NCI-H345 (cell line): ENCODE measurements around the gene UGP2.
"Not testable (repeated sequence)": the region's sequence is repeated elsewhere in the genome, so short reads cannot be mapped to it uniquely, and the experiment has no call there.

Experiments used
- DNase-seq: peaks from one replicate; lab custom pipeline; 2025; lab: John Stamatoyannopoulos, UW

The UGP2 gene

GRCh38 chr2:63840081-63840784, 1.5 kb upstream of the UGP2 start:
- peak; percentile 29 for DNase-seq

GRCh38 chr2:63840785-63841253, 877 bp upstream of the UGP2 start:
- DNase-seq: peak; percentile 99

GRCh38 chr2:63842149-63843061, 709 bp downstream of the UGP2 start:
- peak; percentile 39 for DNase-seq

- no peak for DNase-seq
Measured at GRCh38 chr2:63843093-63843492, 1.4 kb downstream of the UGP2 start.

GRCh38 chr2:63843791-63844190, 2.1 kb downstream of the UGP2 start:
- DNase-seq: no peak

- no peak for DNase-seq
Measured at GRCh38 chr2:63844616-63845015, 2.9 kb downstream of the UGP2 start.

- no peak for DNase-seq
Measured at GRCh38 chr2:63845866-63846265, 4.2 kb downstream of the UGP2 start.

GRCh38 chr2:63846487-63846886, 4.8 kb downstream of the UGP2 start:
- DNase-seq: no peak

GRCh38 chr2:63847571-63847970, 5.9 kb downstream of the UGP2 start:
- not testable (repeated sequence) for DNase-seq

- DNase-seq: no peak
Measured at GRCh38 chr2:63849381-63850203, 7.9 kb downstream of the UGP2 start.

GRCh38 chr2:63850204-63850571, 8.5 kb downstream of the UGP2 start:
- no peak for DNase-seq

GRCh38 chr2:63850649-63851048, 9.0 kb downstream of the UGP2 start:
- no peak for DNase-seq

- no peak for DNase-seq
Measured at GRCh38 chr2:63851691-63852311, 10.1 kb downstream of the UGP2 start.

GRCh38 chr2:63853527-63854310, 12.0 kb downstream of the UGP2 start:
- DNase-seq: no peak

- no peak for DNase-seq
Measured at GRCh38 chr2:63855418-63856302, 14.0 kb downstream of the UGP2 start.

- no peak for DNase-seq
Measured at GRCh38 chr2:63856303-63856603, 14.6 kb downstream of the UGP2 start.

GRCh38 chr2:63858291-63858690, 16.6 kb downstream of the UGP2 start:
- no peak for DNase-seq

GRCh38 chr2:63861220-63861822, 19.6 kb downstream of the UGP2 start:
- DNase-seq: peak; percentile 19

GRCh38 chr2:63862806-63863205, 21.1 kb downstream of the UGP2 start:
- no peak for DNase-seq

- DNase-seq: no peak
Measured at GRCh38 chr2:63863707-63864106, 22.0 kb downstream of the UGP2 start.
